ENCODE data around the gene SCARF2.

Gene SCARF2

DNA sequence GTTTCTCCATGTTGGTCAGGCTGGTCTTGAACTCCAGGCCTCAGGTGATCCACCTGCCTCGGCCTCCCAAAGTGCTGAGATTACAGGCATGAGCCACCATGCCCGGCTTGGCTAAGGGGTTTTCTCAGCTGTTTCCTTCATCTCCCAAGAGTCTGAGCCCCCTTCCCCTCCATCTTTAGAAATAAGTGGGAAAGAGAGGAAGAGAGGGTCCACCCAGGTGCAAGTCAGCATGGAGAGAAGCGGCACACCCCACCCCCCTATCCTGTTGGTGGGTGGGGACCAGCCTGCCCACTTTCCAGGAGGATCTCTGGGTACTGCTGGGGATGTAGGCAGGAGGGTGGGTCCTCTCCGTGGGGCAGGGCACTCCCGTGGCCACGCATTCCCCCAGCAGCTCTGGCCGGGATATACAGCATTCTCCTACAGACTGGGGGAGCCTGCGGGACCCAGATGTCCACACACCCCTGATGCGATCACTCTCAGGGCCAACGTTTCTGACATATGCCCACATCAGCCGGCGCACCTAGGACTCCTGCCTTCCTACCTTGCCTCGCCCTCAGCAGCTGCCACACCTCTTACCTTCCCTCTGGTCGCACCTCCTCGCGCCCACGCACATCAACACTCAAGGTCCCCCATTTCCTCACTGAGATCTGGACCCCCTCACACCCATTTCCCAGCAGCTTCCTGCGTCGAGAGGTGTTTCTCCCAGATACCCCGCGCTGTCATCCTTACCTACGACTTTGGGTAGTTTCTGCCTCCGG is 8.9 kb downstream of the SCARF2 start:
- DNase-seq (ENCODE audit: low read depth) = no peak
- H3K4me3 ChIP-seq (ENCODE audit: low read length) = no peak overlapping the region
- TF ChIP-seq, protein P1, sequence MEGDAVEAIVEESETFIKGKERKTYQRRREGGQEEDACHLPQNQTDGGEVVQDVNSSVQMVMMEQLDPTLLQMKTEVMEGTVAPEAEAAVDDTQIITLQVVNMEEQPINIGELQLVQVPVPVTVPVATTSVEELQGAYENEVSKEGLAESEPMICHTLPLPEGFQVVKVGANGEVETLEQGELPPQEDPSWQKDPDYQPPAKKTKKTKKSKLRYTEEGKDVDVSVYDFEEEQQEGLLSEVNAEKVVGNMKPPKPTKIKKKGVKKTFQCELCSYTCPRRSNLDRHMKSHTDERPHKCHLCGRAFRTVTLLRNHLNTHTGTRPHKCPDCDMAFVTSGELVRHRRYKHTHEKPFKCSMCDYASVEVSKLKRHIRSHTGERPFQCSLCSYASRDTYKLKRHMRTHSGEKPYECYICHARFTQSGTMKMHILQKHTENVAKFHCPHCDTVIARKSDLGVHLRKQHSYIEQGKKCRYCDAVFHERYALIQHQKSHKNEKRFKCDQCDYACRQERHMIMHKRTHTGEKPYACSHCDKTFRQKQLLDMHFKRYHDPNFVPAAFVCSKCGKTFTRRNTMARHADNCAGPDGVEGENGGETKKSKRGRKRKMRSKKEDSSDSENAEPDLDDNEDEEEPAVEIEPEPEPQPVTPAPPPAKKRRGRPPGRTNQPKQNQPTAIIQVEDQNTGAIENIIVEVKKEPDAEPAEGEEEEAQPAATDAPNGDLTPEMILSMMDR (IDR thresholded peaks at IDR 0.05; ENCODE audit: insufficient read depth, low read depth, low read length, missing control alignments) = no peak

DNA sequence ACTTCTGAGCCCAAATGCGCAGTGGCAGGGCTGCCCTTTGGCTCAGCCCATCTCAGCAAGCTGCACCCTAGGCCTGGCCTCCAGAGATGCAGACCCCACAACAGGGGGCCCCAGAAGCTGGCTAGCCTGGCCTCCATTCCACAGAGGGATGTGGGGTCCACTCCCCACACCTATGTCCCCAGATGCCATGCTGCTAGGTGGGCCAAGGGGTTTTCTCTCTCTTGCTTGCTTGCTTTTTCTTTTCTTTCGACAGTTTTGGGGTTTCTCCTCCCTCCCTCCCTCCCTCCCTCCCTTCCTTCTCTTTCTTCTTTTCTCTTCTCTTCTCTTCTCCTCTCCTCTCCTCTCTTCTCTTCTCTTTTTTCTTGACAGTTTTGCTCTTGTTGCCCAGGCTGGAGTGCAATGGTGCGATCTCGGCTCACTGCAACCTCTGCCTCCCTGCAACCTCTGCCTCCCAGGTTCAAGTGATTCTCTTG is 9.6 kb downstream of the SCARF2 start:
- DNase-seq (ENCODE audit: low read depth) = no peak

DNA sequence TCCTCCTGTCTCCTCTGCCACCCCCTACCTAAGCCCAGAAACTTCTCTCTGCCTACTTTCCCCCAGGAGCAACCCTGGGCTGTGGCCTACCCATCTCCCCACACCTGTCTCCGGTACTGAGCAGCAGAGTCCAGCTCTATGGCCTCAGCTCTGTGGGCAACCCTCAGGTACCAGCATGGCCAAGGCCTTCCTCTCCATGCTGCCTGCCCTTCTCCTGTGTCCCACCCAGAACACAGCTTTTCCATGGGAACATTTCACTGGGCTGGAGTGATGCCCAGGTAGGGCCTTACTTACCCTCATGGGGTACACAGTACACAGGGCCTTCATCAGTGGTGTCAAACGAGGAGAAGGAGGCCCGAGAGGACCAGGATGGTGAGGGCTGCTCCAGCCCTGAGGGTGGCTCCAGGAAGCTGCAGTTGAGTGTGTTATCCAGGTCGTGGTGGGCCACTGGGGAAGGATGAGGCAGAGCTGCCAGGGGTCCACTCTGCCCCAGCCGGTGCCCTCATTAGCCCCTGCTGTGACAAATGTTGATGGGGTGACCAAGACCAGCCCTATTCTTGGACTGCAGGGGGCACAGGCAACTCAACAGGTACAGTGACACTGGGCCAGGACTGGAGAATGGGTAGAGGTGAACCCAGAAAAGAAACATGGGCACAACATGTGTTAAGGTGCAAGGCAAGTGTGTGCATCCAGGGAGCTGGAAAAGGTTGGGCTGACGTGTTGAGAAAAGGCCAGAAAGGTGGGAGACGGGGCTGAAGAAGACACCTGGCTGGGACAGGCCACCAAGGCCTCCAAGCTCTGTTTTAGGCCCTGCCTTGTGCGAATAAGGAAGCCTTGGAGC is 10.3 kb downstream of the SCARF2 start:
- TF ChIP-seq, protein P1 (IDR thresholded peaks at IDR 0.05; ENCODE audit: insufficient read depth, low read depth, low read length, missing control alignments) = no peak
- no peak overlapping the region for H3K4me3 ChIP-seq (ENCODE audit: low read length)
- DNase-seq (ENCODE audit: low read depth) = no peak

More for the DNA sequence above, 9.6 kb downstream of the SCARF2 start:
- H3K4me3 ChIP-seq (ENCODE audit: low read length) = no peak overlapping the region
- TF ChIP-seq, protein P1 (IDR thresholded peaks at IDR 0.05; ENCODE audit: insufficient read depth, low read depth, low read length, missing control alignments) = no peak

DNA sequence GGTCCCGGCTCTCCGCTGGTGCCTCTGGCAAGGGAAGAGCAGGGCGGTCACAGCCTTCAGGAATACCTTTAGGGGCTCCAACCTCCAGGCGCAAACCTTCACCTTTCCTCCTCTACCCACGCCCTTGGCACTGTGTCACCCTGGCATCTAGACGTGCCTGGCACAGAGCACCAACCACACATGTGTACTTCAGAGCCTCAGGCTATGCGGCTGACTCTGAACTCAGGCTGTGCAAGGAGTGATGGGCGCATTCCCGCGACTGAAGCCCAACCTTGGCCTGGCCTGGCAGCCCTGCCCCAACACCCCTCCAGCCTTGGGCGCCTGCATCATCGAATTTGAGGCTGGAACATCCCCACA is 11.4 kb downstream of the SCARF2 start:
- TF ChIP-seq, protein P1 (IDR thresholded peaks at IDR 0.05; ENCODE audit: insufficient read depth, low read depth, low read length, missing control alignments) = no peak
- no peak for DNase-seq (ENCODE audit: low read depth)
- no peak overlapping the region for H3K4me3 ChIP-seq (ENCODE audit: low read length)

DNA sequence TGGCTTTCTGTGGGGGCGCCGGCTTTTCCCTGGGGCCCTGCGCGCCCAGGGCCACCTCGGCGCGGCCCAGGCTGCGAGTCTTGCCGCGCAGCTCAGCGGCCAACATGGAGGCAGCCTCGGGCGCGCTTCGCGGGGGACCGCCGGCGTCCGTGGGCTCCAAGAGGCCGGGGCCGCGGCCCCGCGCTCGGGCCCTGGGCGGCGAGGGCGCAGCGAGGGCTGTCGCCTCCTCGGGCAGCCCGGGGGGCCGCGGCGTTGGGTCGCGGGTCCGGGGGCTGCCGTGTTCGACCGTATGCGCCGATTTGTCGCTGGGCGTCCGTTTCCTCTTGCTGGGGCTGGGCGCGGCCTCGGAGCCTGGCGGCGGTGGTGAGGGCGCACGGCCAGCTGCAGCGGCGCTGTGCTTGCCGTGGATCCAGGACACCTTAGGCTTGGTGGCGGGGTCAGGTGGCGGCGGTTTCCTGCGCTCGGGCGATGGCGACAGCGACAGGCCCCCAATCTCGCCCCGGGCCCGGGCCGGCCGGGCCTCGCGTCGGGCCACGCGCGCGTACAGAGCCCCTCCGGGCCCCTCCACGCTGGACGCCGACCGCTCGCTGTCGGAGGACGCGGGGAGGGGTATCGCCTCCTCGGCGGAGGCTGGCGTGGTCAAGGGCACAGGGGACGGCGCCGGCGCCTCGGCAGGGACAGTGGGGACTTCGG is 11.9 kb downstream of the SCARF2 start:
- DNase-seq (ENCODE audit: low read depth) = no peak
- no peak overlapping the region for H3K4me3 ChIP-seq (ENCODE audit: low read length)
- TF ChIP-seq, protein P1 (IDR thresholded peaks at IDR 0.05; ENCODE audit: insufficient read depth, low read depth, low read length, missing control alignments) = no peak

DNA sequence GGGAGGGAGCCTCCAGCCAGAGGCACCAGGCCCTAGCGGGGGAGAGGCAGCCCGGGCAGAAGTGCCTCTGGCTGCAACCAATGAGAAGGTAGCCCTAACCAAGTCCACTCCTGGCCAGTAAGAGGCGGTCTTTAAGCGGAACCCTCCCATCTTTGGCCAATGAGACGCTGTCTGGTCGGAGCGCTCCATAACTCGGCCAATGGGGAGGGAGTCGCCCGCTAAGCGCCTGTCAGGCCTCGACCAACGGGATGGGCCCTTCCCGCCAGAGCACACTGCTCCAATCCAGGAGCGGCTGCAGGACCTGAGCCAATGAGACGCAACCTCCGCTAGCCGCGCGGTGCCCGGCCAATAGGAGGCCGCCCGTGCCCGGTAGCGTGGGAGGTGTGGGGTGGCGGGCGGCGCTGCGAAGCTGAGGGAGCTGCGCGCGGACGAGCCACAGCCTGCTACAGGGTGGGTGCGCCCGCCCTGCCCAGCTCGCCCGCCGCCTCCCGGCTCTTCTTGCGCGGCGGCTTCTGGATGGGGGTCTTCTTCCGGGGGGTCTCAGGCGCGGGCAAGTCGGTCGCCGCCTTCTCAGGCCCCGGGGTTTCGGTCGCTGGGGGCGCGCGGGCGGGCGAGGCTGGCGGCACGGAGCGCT is 12.6 kb downstream of the SCARF2 start:
- no peak overlapping the region for H3K4me3 ChIP-seq (ENCODE audit: low read length)
- TF ChIP-seq, protein P1 (IDR thresholded peaks at IDR 0.05; ENCODE audit: insufficient read depth, low read depth, low read length, missing control alignments) = no peak
- no peak for DNase-seq (ENCODE audit: low read depth)

Data from epithelial cell of esophagus (primary cell).